ENCODE results near the gene ABTB1.

Gene ABTB1

GRCh38 chr3:127669541-127670228 is 3.1 kb upstream of the ABTB1 start:
- H3K79me2 ChIP-seq (ENCODE audit: insufficient read depth, low read length) = peaks cover 21% of the 10 kb centered on the region
- no peak overlapping the region for H2AFZ ChIP-seq (ENCODE audit: low read length)
- no peak overlapping the region for H3K4me3 ChIP-seq (ENCODE audit: low read length, poor library complexity, severe bottlenecking)
- H4K20me1 ChIP-seq (ENCODE audit: insufficient read depth, low read length, poor library complexity, severe bottlenecking) = no peaks in the 10 kb centered on the region
- no peaks in the 10 kb centered on the region for H3K27me3 ChIP-seq (ENCODE audit: insufficient read depth, low read length, poor library complexity, severe bottlenecking)
- H3K9ac ChIP-seq (ENCODE audit: low read depth, low read length, poor library complexity, severe bottlenecking) = no peak overlapping the region
- no peaks in the 10 kb centered on the region for H3K36me3 ChIP-seq (ENCODE audit: insufficient read depth, low read length)
- H3F3A ChIP-seq (ENCODE audit: low read depth) = no peaks in the 10 kb centered on the region
- H3K9me3 ChIP-seq (ENCODE audit: insufficient read depth, low read depth, low read length) = no peaks in the 10 kb centered on the region
- H3K9me2 ChIP-seq (replicated peaks; ENCODE audit: low read depth, low read length) = no peaks in the 10 kb centered on the region
- TF ChIP-seq EZH2phosphoT487 (IDR thresholded peaks at IDR 0.05; ENCODE audit: borderline replicate concordance) = no peak
- TF ChIP-seq CTCF (conservative IDR thresholded peaks at IDR 0.05; ENCODE audit: low read length) = no peak
- peaks cover 13% of the 10 kb centered on the region for H3K4me1 ChIP-seq (ENCODE audit: insufficient read depth, low read length, poor library complexity, severe bottlenecking)
- no peak overlapping the region for H3K4me2 ChIP-seq (ENCODE audit: low read depth, low read length, poor library complexity, severe bottlenecking)

GRCh38 chr3:127670229-127670559 is 2.6 kb upstream of the ABTB1 start:
- TF ChIP-seq CTCF (conservative IDR thresholded peaks at IDR 0.05; ENCODE audit: low read length) (no peak), EZH2phosphoT487 (IDR thresholded peaks at IDR 0.05; ENCODE audit: borderline replicate concordance) (no peak)
- H3K4me3 ChIP-seq (ENCODE audit: low read length, poor library complexity, severe bottlenecking) = no peak overlapping the region

GRCh38 chr3:127670761-127671522 is 1.8 kb upstream of the ABTB1 start:
- peaks cover 21% of the 10 kb centered on the region for H3K79me2 ChIP-seq (ENCODE audit: insufficient read depth, low read length)
- H3K4me3 ChIP-seq (ENCODE audit: low read length, poor library complexity, severe bottlenecking) = peak overlapping the region; percentile 90
- H3K9me2 ChIP-seq (replicated peaks; ENCODE audit: low read depth, low read length) = no peaks in the 10 kb centered on the region
- peak overlapping the region; percentile 99 for H3K9ac ChIP-seq (ENCODE audit: low read depth, low read length, poor library complexity, severe bottlenecking)
- H3K36me3 ChIP-seq (ENCODE audit: insufficient read depth, low read length) = no peaks in the 10 kb centered on the region
- no peak overlapping the region for H2AFZ ChIP-seq (ENCODE audit: low read length)
- TF ChIP-seq CTCF (conservative IDR thresholded peaks at IDR 0.05; ENCODE audit: low read length) (no peak), EZH2phosphoT487 (IDR thresholded peaks at IDR 0.05; ENCODE audit: borderline replicate concordance) (no peak)
- no peaks in the 10 kb centered on the region for H3F3A ChIP-seq (ENCODE audit: low read depth)
- no peaks in the 10 kb centered on the region for H3K27me3 ChIP-seq (ENCODE audit: insufficient read depth, low read length, poor library complexity, severe bottlenecking)
- H3K4me2 ChIP-seq (ENCODE audit: low read depth, low read length, poor library complexity, severe bottlenecking) = peak overlapping the region; percentile 78
- H4K20me1 ChIP-seq (ENCODE audit: insufficient read depth, low read length, poor library complexity, severe bottlenecking) = no peaks in the 10 kb centered on the region
- no peaks in the 10 kb centered on the region for H3K9me3 ChIP-seq (ENCODE audit: insufficient read depth, low read depth, low read length)
- H3K4me1 ChIP-seq (ENCODE audit: insufficient read depth, low read length, poor library complexity, severe bottlenecking) = peaks cover 13% of the 10 kb centered on the region

More at GRCh38 chr3:127670229-127670559, 2.6 kb upstream of the ABTB1 start:
- no peaks in the 10 kb centered on the region for H3K9me3 ChIP-seq (ENCODE audit: insufficient read depth, low read depth, low read length)
- H3K9ac ChIP-seq (ENCODE audit: low read depth, low read length, poor library complexity, severe bottlenecking) = no peak overlapping the region
- no peaks in the 10 kb centered on the region for H4K20me1 ChIP-seq (ENCODE audit: insufficient read depth, low read length, poor library complexity, severe bottlenecking)
- no peaks in the 10 kb centered on the region for H3K36me3 ChIP-seq (ENCODE audit: insufficient read depth, low read length)
- no peak overlapping the region for H2AFZ ChIP-seq (ENCODE audit: low read length)
- no peak overlapping the region for H3K4me2 ChIP-seq (ENCODE audit: low read depth, low read length, poor library complexity, severe bottlenecking)
- H3K4me1 ChIP-seq (ENCODE audit: insufficient read depth, low read length, poor library complexity, severe bottlenecking) = peaks cover 13% of the 10 kb centered on the region
- no peaks in the 10 kb centered on the region for H3K9me2 ChIP-seq (replicated peaks; ENCODE audit: low read depth, low read length)
- no peaks in the 10 kb centered on the region for H3F3A ChIP-seq (ENCODE audit: low read depth)
- H3K27me3 ChIP-seq (ENCODE audit: insufficient read depth, low read length, poor library complexity, severe bottlenecking) = no peaks in the 10 kb centered on the region
- H3K79me2 ChIP-seq (ENCODE audit: insufficient read depth, low read length) = peaks cover 21% of the 10 kb centered on the region
